IMR-90 (cell line): ENCODE data around the gene FOXP1. TPM values are rescaled to one million over a fixed set of nuclear protein-coding genes. Genes with fewer than 3 reads are reported as not detected.

Experiments
- ATAC-seq: fragments of 200-7000 bp; cut with Tn5 transposase; 2 replicates; pipeline ENCODE4 v1.9.1; 2020; ENCODE audit warnings: low read depth, mild to moderate bottlenecking, moderate library complexity
- BruUV-seq: library from RNA; stranded (reverse); fragments of 400-500 nt; replicated peaks from 2 replicates; lab custom pipeline; 2021; lab: Mats Ljungman, UMichigan
- CTCF ChIA-PET: fragments of 300-600 bp; formaldehyde crosslinking; extraction: SDS; loops from one replicate; lab custom pipeline; 2021; ENCODE audit warnings: antibody characterized with exemption; lab: Yijun Ruan, JAX
- POLR2A ChIA-PET: fragments of 300-600 bp; sonication (Branson Sonifier 250); formaldehyde crosslinking; loops from one replicate; lab custom pipeline; 2022; ENCODE audit warnings: antibody characterized with exemption; ENCODE audit not compliant: unreplicated experiment; lab: Charles Lee
- DNase-seq: peaks from one replicate; pipeline ENCODE4 v3.0.0; 2013
- H2AFZ ChIP-seq: replicated peaks from 2 replicates; pipeline ENCODE3; 2013; ENCODE audit warnings: low read length, mild to moderate bottlenecking; ENCODE audit not compliant: poor library complexity
- H2AK5ac ChIP-seq: 2 replicates; pipeline ENCODE4 v1.6.1; 2013; ENCODE audit warnings: low read depth, low read length, inconsistent platforms
- H2AK9ac ChIP-seq: replicated peaks from 2 replicates; pipeline ENCODE3; 2013; ENCODE audit warnings: mild to moderate bottlenecking, low read depth, low read length, moderate library complexity; ENCODE audit not compliant: poor library complexity
- H2BK120ac ChIP-seq: 2 replicates; pipeline ENCODE4 v1.6.1; 2013; ENCODE audit warnings: low read depth, low read length, inconsistent platforms
- H2BK15ac ChIP-seq: 3 replicates; pipeline ENCODE4 v1.6.1; 2013; ENCODE audit warnings: low read depth, low read length, inconsistent platforms
- H2BK20ac ChIP-seq: 2 replicates; pipeline ENCODE4 v1.6.1; 2013; ENCODE audit warnings: low read depth, mild to moderate bottlenecking, inconsistent platforms, low read length, moderate library complexity
- H2BK5ac ChIP-seq: 2 replicates; pipeline ENCODE4 v1.6.1; 2013; ENCODE audit warnings: mild to moderate bottlenecking, low read depth, low read length, inconsistent platforms; ENCODE audit not compliant: poor library complexity, severe bottlenecking
- H3K14ac ChIP-seq: replicated peaks from 2 replicates; pipeline ENCODE4 v1.6.1; 2013; ENCODE audit warnings: low read depth, low read length, inconsistent platforms
- H3K18ac ChIP-seq: 2 replicates; pipeline ENCODE4 v1.6.1; 2013; ENCODE audit warnings: low read depth, low read length, control low read depth
- H3K23ac ChIP-seq: 2 replicates; pipeline ENCODE4 v1.6.1; 2013; ENCODE audit warnings: low read depth, low read length, inconsistent platforms
- H3K27ac ChIP-seq: 2 replicates; pipeline ENCODE4 v1.5.1; 2013; ENCODE audit warnings: mild to moderate bottlenecking, control low read depth, low read length; ENCODE audit not compliant: insufficient read depth
- H3K27me3 ChIP-seq: 2 replicates; pipeline ENCODE4 v1.6.1; 2013; ENCODE audit warnings: low read length; ENCODE audit not compliant: control insufficient read depth, insufficient read depth
- H3K36me3 ChIP-seq: 2 replicates; pipeline ENCODE4 v1.6.1; 2013; ENCODE audit warnings: low read length, mixed read lengths; ENCODE audit not compliant: control insufficient read depth, insufficient read depth
- H3K4ac ChIP-seq: 2 replicates; pipeline ENCODE4 v1.6.1; 2013; ENCODE audit warnings: low read depth, low read length, inconsistent platforms
- H3K4me1 ChIP-seq: 2 replicates; pipeline ENCODE4 v1.6.1; 2013; ENCODE audit warnings: low read length, mixed read lengths; ENCODE audit not compliant: control insufficient read depth, insufficient read depth
- H3K4me2 ChIP-seq: 2 replicates; pipeline ENCODE4 v1.6.1; 2013; ENCODE audit warnings: low read depth, mild to moderate bottlenecking, control low read depth, low read length, moderate library complexity
- H3K4me3 ChIP-seq: 2 replicates; pipeline ENCODE4 v1.5.1; 2013; ENCODE audit warnings: low read depth, mild to moderate bottlenecking, control low read depth, low read length, moderate library complexity; ENCODE audit not compliant: insufficient read depth
- H3K56ac ChIP-seq: 2 replicates; pipeline ENCODE4 v1.6.1; 2013; ENCODE audit warnings: low read length, inconsistent platforms; ENCODE audit not compliant: insufficient read depth; ENCODE audit errors: extremely low read depth
- H3K79me1 ChIP-seq, 2 experiments: 2 replicates each; pipeline ENCODE4 v1.6.1; 2013; ENCODE audit warnings: low read length in 2 of 2, inconsistent platforms in 1 of 2, low read depth in 1 of 2
- H3K9ac ChIP-seq: 2 replicates; pipeline ENCODE4 v1.6.1; 2013; ENCODE audit warnings: low read depth, low read length, control low read depth
- H3K9me1 ChIP-seq: 2 replicates; pipeline ENCODE4 v1.6.1; 2013; ENCODE audit warnings: low read length, inconsistent platforms; ENCODE audit not compliant: insufficient read depth
- H3K9me3 ChIP-seq: 2 replicates; pipeline ENCODE4 v1.6.1; 2013; ENCODE audit warnings: low read length; ENCODE audit not compliant: control insufficient read depth, insufficient read depth
- H4K20me1 ChIP-seq: 2 replicates; pipeline ENCODE4 v1.6.1; 2013; ENCODE audit warnings: low read length, inconsistent platforms; ENCODE audit not compliant: insufficient read depth
- H4K5ac ChIP-seq: 2 replicates; pipeline ENCODE4 v1.6.1; 2013; ENCODE audit warnings: mild to moderate bottlenecking, low read depth, low read length, control low read depth
- H4K8ac ChIP-seq, 2 experiments: 2 replicates each; pipeline ENCODE4 v1.6.1; 2013; ENCODE audit warnings: low read depth in 2 of 2, low read length in 2 of 2, control low read depth in 1 of 2, inconsistent platforms in 1 of 2
- H4K91ac ChIP-seq: 2 replicates; pipeline ENCODE4 v1.6.1; 2013; ENCODE audit warnings: low read depth, low read length, inconsistent platforms; ENCODE audit not compliant: insufficient read depth
- BHLHE40 ChIP-seq: fragments of 150-350 bp; IDR thresholded peaks from 2 replicates; pipeline ENCODE4 v1.6.1; 2016; ENCODE audit warnings: mild to moderate bottlenecking, low read depth, low read length
- CEBPB ChIP-seq: IDR thresholded peaks from 2 replicates; pipeline ENCODE4 v1.6.1; 2012; ENCODE audit warnings: low read depth, low read length, improper control_type of control experiment
- CHD1 ChIP-seq: IDR thresholded peaks from 2 replicates; pipeline ENCODE4 v1.6.1; 2012; ENCODE audit warnings: low read depth, low read length, improper control_type of control experiment
- FOS ChIP-seq: fragments of 150-350 bp; IDR thresholded peaks from 2 replicates; pipeline ENCODE4 v1.6.1; 2016; ENCODE audit warnings: low read depth, low read length
- MAFK ChIP-seq: IDR thresholded peaks from 2 replicates; pipeline ENCODE4 v1.6.1; 2012; ENCODE audit warnings: low read depth, low read length, improper control_type of control experiment
- MAZ ChIP-seq: IDR thresholded peaks from 2 replicates; pipeline ENCODE4 v1.6.1; 2012; ENCODE audit warnings: low read depth, mild to moderate bottlenecking, low read length, improper control_type of control experiment, moderate library complexity, borderline replicate concordance
- MXI1 ChIP-seq: IDR thresholded peaks from 2 replicates; pipeline ENCODE4 v1.6.1; 2012; ENCODE audit warnings: low read depth, mild to moderate bottlenecking, low read length, moderate library complexity, borderline replicate concordance
- NFE2L2 ChIP-seq: fragments of 150-350 bp; IDR thresholded peaks from 2 replicates; pipeline ENCODE4 v1.6.1; 2016; ENCODE audit warnings: low read depth, mild to moderate bottlenecking, low read length
- POLR2A ChIP-seq: IDR thresholded peaks from 2 replicates; pipeline ENCODE4 v1.6.1; 2012; ENCODE audit warnings: mild to moderate bottlenecking, low read depth, low read length
- RAD21 ChIP-seq: IDR thresholded peaks from 2 replicates; pipeline ENCODE4 v1.6.1; 2012; ENCODE audit warnings: low read length, improper control_type of control experiment
- RCOR1 ChIP-seq: IDR thresholded peaks from 2 replicates; pipeline ENCODE4 v1.6.1; 2012; ENCODE audit warnings: mild to moderate bottlenecking, low read length, improper control_type of control experiment; ENCODE audit not compliant: insufficient replicate concordance
- RFX5 ChIP-seq: IDR thresholded peaks from 2 replicates; pipeline ENCODE4 v1.8.0; 2012; ENCODE audit warnings: low read depth, mild to moderate bottlenecking, low read length, moderate library complexity
- SMC3 ChIP-seq: fragments of 150-350 bp; IDR thresholded peaks from 2 replicates; pipeline ENCODE4 v1.6.1; 2016; ENCODE audit warnings: low read depth, mild to moderate bottlenecking, antibody characterized with exemption, low read length, moderate library complexity
- USF2 ChIP-seq: fragments of 150-350 bp; IDR thresholded peaks from 2 replicates; pipeline ENCODE4 v1.6.1; 2017; ENCODE audit warnings: mild to moderate bottlenecking, antibody characterized with exemption, low read length, low read depth
- WGBS, 2 experiments: methylation state at CpG; one replicate each; pipeline versions ENCODE4 v1.1.5 to v1.1.7; 2013; ENCODE audit warnings: missing lambda C conversion rate in 2 of 2; ENCODE audit not compliant: insufficient read length in 1 of 2; ENCODE audit errors: extremely low coverage in 2 of 2; 5-methylcytosine and 5-hydroxymethylcytosine counted together
- dilution Hi-C: fragments of 300-500 bp; cut with HindIII; formaldehyde crosslinking; loops from one replicate; pipeline ENCODE4 v1.14.3; 2018; ENCODE audit warnings: low sequenced_read_pairs; ENCODE audit not compliant: unreplicated experiment
- in situ Hi-C: fragments of 300-500 bp; cut with MboI; formaldehyde crosslinking; loops from 3 replicates; pipeline ENCODE4 v1.14.3; 2019; ENCODE audit warnings: low sequenced_read_pairs, inconsistent platforms, mixed read lengths
- intact Hi-C: fragments of 100-400 bp; cut with micrococcal nuclease; formaldehyde crosslinking; loops from 2 replicates; pipeline ENCODE4 v1.10.0; 2022
- polyA plus RNA-seq, 3 experiments: library from polyadenylated mRNA; depleted of rRNA; stranded (reverse); fragments of >200 nt; gene quantifications; 2 replicates each; pipeline ENCODE4 v1.2.3, GENCODE V29; 2012; ENCODE audit warnings: low replicate concordance in 1 of 3
- total RNA-seq: library from RNA; depleted of rRNA; stranded (reverse); fragments of >200 nt; gene quantifications from 2 replicates; pipeline ENCODE4 v1.2.3, GENCODE V29; 2012
- TF ChIP-seq, protein P1 (sequence below): conservative IDR thresholded peaks from 2 replicates; pipeline ENCODE4 v1.5.1; 2012; ENCODE audit warnings: mild to moderate bottlenecking, low read depth, low read length, improper control_type of control experiment
- TF ChIP-seq, protein P2 (sequence below): fragments of 150-350 bp; IDR thresholded peaks from 2 replicates; pipeline ENCODE4 v1.6.1; 2016; ENCODE audit warnings: low read depth, mild to moderate bottlenecking, low read length, moderate library complexity, borderline replicate concordance

Gene FOXP1
- total and polyA plus RNA-seq, 2 of the 4 experiments (the other 2 are of a cell fraction) = 37.0 to 132 TPM

DNA sequence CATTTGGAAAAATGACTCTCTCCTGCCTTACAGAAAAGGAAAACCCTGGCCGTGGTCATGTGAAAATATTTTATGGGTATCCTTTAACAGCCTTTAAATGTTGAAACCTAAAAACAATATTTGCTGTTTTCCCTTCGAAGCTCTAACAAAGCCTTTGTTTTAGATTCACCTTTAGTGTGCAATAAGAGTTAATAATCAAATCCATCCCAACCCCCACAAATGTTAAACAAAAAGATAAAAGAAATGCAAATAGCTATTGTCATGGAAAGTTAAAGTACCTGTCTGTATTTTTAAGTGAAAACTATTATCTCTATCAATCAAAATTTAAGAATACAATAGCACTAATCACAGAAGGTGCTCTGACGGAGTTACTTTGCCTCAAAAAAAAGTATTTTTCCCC, 279.3 kb downstream of the FOXP1 start:
- Histone ChIP-seq H3K23ac (peak overlapping the region; percentile 19; the same call in 1 of the 2 replicates), H4K8ac (peak overlapping the region; percentile 76 to 91), H3K4ac (peak overlapping the region; percentile 34), H3K56ac (no peak overlapping the region), H4K20me1 (no peaks in the 10 kb centered on the region), H2BK120ac (peak overlapping the region; percentile 60), H2BK5ac (peak overlapping the region; percentile 3), H3K36me3 (no peaks in the 10 kb centered on the region), H2BK20ac (peak overlapping the region; percentile 69; the same call in 1 of the 2 replicates), H3K9ac (peak overlapping the region; percentile 57), H2BK15ac (peak overlapping the region; percentile 30; the same call in 2 of the 3 replicates), H2AFZ (no peak overlapping the region), H3K27ac (peak overlapping the region; percentile 10; the same call in 1 of the 2 replicates), H3K4me2 (peak overlapping the region; percentile 50), H3K4me3 (no peak overlapping the region), H3K9me3 (no peaks in the 10 kb centered on the region), H3K9me1 (no peaks in the 10 kb centered on the region), H2AK5ac (0 out of 2 replicates have a peak overlapping the region, but pooled peaks have one; percentile 28), H3K14ac (peak overlapping the region; percentile 27; the same call in 1 of the 2 replicates), H4K91ac (no peak overlapping the region), H3K18ac (peak overlapping the region; percentile 31), H3K79me1 (peaks cover 16 to 41% of the 10 kb centered on the region in 2 experiments), H3K27me3 (no peaks in the 10 kb centered on the region), H4K5ac (peak overlapping the region; percentile 61), H2AK9ac (no peak overlapping the region), H3K4me1 (peaks cover 11% of the 10 kb centered on the region)
- intact Hi-C loops (loop anchor here (1.0 to 10.0 kb wide), 9 partner anchors 174 to 1239 kb away; partner anchors contain the start of gene FOXP1), dilution Hi-C loops (no loop called here), in situ Hi-C loops (loop anchor here (10.0 to 25.0 kb wide), 4 partner anchors 169 to 759 kb away; no protein-coding TSS in a partner anchor)
- DNase-seq (no peak), ATAC-seq (no peak)
- WGBS, 2 experiments = no CpG with 5 or more reads among the region's 3 CpGs
- ChIA-PET CTCF (no interaction called here), POLR2A (no interaction called here)
- BruUV-seq = no TSS peak
- TF ChIP-seq RFX5 (no peak), NFE2L2 (no peak), CEBPB (no peak), MXI1 (no peak), USF2 (no peak), BHLHE40 (no peak), POLR2A (no peak), MAZ (no peak), RCOR1 (no peak), RAD21 (no peak), CHD1 (no peak), MAFK (no peak), FOS (no peak), SMC3 (no peak)
- TF ChIP-seq, protein P1, sequence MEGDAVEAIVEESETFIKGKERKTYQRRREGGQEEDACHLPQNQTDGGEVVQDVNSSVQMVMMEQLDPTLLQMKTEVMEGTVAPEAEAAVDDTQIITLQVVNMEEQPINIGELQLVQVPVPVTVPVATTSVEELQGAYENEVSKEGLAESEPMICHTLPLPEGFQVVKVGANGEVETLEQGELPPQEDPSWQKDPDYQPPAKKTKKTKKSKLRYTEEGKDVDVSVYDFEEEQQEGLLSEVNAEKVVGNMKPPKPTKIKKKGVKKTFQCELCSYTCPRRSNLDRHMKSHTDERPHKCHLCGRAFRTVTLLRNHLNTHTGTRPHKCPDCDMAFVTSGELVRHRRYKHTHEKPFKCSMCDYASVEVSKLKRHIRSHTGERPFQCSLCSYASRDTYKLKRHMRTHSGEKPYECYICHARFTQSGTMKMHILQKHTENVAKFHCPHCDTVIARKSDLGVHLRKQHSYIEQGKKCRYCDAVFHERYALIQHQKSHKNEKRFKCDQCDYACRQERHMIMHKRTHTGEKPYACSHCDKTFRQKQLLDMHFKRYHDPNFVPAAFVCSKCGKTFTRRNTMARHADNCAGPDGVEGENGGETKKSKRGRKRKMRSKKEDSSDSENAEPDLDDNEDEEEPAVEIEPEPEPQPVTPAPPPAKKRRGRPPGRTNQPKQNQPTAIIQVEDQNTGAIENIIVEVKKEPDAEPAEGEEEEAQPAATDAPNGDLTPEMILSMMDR = no peak
- TF ChIP-seq, protein P2, sequence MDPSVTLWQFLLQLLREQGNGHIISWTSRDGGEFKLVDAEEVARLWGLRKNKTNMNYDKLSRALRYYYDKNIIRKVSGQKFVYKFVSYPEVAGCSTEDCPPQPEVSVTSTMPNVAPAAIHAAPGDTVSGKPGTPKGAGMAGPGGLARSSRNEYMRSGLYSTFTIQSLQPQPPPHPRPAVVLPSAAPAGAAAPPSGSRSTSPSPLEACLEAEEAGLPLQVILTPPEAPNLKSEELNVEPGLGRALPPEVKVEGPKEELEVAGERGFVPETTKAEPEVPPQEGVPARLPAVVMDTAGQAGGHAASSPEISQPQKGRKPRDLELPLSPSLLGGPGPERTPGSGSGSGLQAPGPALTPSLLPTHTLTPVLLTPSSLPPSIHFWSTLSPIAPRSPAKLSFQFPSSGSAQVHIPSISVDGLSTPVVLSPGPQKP = no peak
